Trophoblast cell (in vitro differentiated cells and primary cell): Measurements from ENCODE around the gene ACO1.

ENCODE experiments used
- DNase-seq, 2 donors: peaks; one replicate each; pipeline ENCODE4 v3.0.0-alpha.2; 2016
- H2AFZ ChIP-seq: 2 replicates; pipeline ENCODE4 v1.6.1; 2013; ENCODE audit warnings: low read length, moderate library complexity, mild to moderate bottlenecking; ENCODE audit not compliant: insufficient read depth, poor library complexity
- H2AK5ac ChIP-seq: 2 replicates; pipeline ENCODE4 v1.6.1; 2013; ENCODE audit warnings: mild to moderate bottlenecking, low read length
- H2BK120ac ChIP-seq: 2 replicates; pipeline ENCODE4 v1.6.1; 2013; ENCODE audit warnings: low read length, mild to moderate bottlenecking, moderate library complexity; ENCODE audit not compliant: insufficient read depth, poor library complexity
- H2BK12ac ChIP-seq: 2 replicates; pipeline ENCODE4 v1.6.1; 2013; ENCODE audit warnings: mild to moderate bottlenecking, low read length, moderate library complexity
- H2BK5ac ChIP-seq: 2 replicates; pipeline ENCODE4 v1.6.1; 2013; ENCODE audit warnings: low read length, low read depth, moderate library complexity, mild to moderate bottlenecking; ENCODE audit not compliant: poor library complexity
- H3K14ac ChIP-seq: 2 replicates; pipeline ENCODE4 v1.6.1; 2013; ENCODE audit warnings: mild to moderate bottlenecking, low read length
- H3K18ac ChIP-seq: 2 replicates; pipeline ENCODE4 v1.6.1; 2013; ENCODE audit warnings: mild to moderate bottlenecking, low read length
- H3K23ac ChIP-seq: 2 replicates; pipeline ENCODE4 v1.6.1; 2013; ENCODE audit warnings: low read length
- H3K27ac ChIP-seq: 2 replicates; pipeline ENCODE4 v1.5.1; 2013; ENCODE audit warnings: low read depth, mild to moderate bottlenecking, inconsistent platforms, low read length, moderate library complexity
- H3K27me3 ChIP-seq: 2 replicates; pipeline ENCODE4 v1.6.1; 2013; ENCODE audit warnings: inconsistent platforms, mild to moderate bottlenecking, low read length, moderate library complexity; ENCODE audit not compliant: insufficient read depth
- H3K36me3 ChIP-seq, 2 experiments: 1 replicate in 1 of 2; 2 replicates in 1 of 2; pipeline ENCODE4 v1.6.1; 2013; ENCODE audit warnings: low read length in 2 of 2, mild to moderate bottlenecking in 2 of 2, moderate library complexity in 1 of 2; ENCODE audit not compliant: insufficient read depth in 2 of 2, control insufficient read depth in 1 of 2
- H3K4ac ChIP-seq: 2 replicates; pipeline ENCODE4 v1.6.1; 2013; ENCODE audit warnings: low read depth, mild to moderate bottlenecking, low read length, moderate library complexity
- H3K4me1 ChIP-seq, 2 experiments: 1 replicate in 1 of 2; 2 replicates in 1 of 2; pipeline ENCODE4 v1.6.1; 2013; ENCODE audit warnings: low read length in 2 of 2, mild to moderate bottlenecking in 2 of 2, moderate library complexity in 1 of 2; ENCODE audit not compliant: insufficient read depth in 2 of 2, control insufficient read depth in 1 of 2
- H3K4me2 ChIP-seq: 2 replicates; pipeline ENCODE4 v1.6.1; 2013; ENCODE audit warnings: inconsistent platforms, mild to moderate bottlenecking, low read length, moderate library complexity
- H3K4me3 ChIP-seq: 2 replicates; pipeline ENCODE4 v1.5.1; 2013; ENCODE audit warnings: mild to moderate bottlenecking, low read depth, low read length, inconsistent platforms
- H3K79me1 ChIP-seq: one replicate; pipeline ENCODE4 v1.6.1; 2013; ENCODE audit warnings: low read length
- H3K79me2 ChIP-seq: 2 replicates; pipeline ENCODE4 v1.6.1; 2013; ENCODE audit warnings: low read length, mild to moderate bottlenecking; ENCODE audit not compliant: control insufficient read depth, insufficient read depth, poor library complexity
- H3K9ac ChIP-seq: 2 replicates; pipeline ENCODE4 v1.6.1; 2013; ENCODE audit warnings: mild to moderate bottlenecking, low read length
- H3K9me3 ChIP-seq: 2 replicates; pipeline ENCODE4 v1.6.1; 2013; ENCODE audit warnings: low read depth, mild to moderate bottlenecking, control low read depth, inconsistent platforms, low read length; ENCODE audit not compliant: insufficient read depth
- H4K12ac ChIP-seq: 2 replicates; pipeline ENCODE4 v1.6.1; 2013; ENCODE audit warnings: low read depth, mild to moderate bottlenecking, low read length, moderate library complexity
- H4K8ac ChIP-seq: 2 replicates; pipeline ENCODE4 v1.6.1; 2013; ENCODE audit warnings: low read depth, mild to moderate bottlenecking, low read length, moderate library complexity
- H4K91ac ChIP-seq: one replicate; pipeline ENCODE4 v1.6.1; 2013; ENCODE audit warnings: low read depth, mild to moderate bottlenecking, low read length, moderate library complexity
- WGBS: extraction: QIAGEN DNeasy Blood & Tissue Kit; methylation state at CpG from one replicate; pipeline ENCODE4 v1.1.7; 2013; ENCODE audit warnings: missing lambda C conversion rate; ENCODE audit not compliant: insufficient read length, insufficient coverage; ENCODE audit errors: extremely low coverage; 5-methylcytosine and 5-hydroxymethylcytosine counted together

ACO1 gene

DNA sequence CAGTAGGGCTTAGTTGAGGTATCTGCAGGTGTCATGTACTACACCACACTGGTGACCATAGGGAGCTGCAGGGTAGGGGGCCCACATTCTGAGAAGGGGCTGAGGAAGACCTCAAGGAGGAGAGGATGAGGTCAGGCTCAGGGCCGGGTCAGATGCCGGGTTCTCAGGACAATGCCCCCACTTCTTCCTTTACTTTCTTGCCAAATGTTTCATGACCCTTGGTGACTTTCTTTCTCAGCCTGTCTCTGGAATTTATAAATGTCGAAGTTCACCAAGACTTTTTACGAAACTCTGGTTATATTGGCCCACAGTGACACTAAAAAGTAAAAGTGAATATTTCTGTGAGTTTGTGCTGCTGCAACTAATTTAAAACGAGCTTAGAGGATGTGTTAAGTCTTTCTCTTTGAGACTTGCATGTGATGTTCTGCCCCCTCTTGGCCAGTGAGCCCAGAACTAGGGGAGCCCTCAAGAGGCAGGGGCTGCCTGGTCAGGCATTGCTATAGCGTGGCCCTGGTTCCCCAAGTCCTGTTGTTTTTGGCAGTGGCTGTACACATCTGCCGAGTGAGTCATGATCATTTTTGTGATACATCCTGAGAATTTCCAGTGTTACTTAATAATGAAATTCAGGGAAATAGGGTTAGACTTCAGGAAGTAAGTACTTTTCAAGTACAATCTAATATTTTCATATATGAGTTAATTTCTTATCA lies 11.2 kb downstream of the ACO1 start:
- no CpG with 5 or more reads among the region's 7 CpGs for WGBS
- H2AK5ac ChIP-seq: no peak overlapping the region
- H3K18ac ChIP-seq: no peak overlapping the region
- no peak overlapping the region for H3K27ac ChIP-seq
- H3K36me3 ChIP-seq: no peaks in the 10 kb centered on the region
- no peak overlapping the region for H4K12ac ChIP-seq
- no peak overlapping the region for H3K9ac ChIP-seq
- H4K8ac ChIP-seq: no peak overlapping the region
- no peak overlapping the region for H2BK120ac ChIP-seq
- peaks cover 0 to 2% of the 10 kb centered on the region in 2 experiments for H3K4me1 ChIP-seq
- H3K27me3 ChIP-seq: no peaks in the 10 kb centered on the region
- no peak overlapping the region for H3K23ac ChIP-seq
- peaks cover 4% of the 10 kb centered on the region for H3K9me3 ChIP-seq
- no peak overlapping the region for H4K91ac ChIP-seq
- no peaks in the 10 kb centered on the region for H3K79me1 ChIP-seq
- no peak overlapping the region for H3K4me3 ChIP-seq
- H2AFZ ChIP-seq: no peak overlapping the region
- H3K4ac ChIP-seq: no peak overlapping the region
- no peak overlapping the region for H3K4me2 ChIP-seq
- peak in 1 of 2 donors; percentile 46 for DNase-seq
- H2BK5ac ChIP-seq: no peak overlapping the region
- no peak overlapping the region for H3K14ac ChIP-seq
- H2BK12ac ChIP-seq: no peak overlapping the region
- H3K79me2 ChIP-seq: no peaks in the 10 kb centered on the region

DNA sequence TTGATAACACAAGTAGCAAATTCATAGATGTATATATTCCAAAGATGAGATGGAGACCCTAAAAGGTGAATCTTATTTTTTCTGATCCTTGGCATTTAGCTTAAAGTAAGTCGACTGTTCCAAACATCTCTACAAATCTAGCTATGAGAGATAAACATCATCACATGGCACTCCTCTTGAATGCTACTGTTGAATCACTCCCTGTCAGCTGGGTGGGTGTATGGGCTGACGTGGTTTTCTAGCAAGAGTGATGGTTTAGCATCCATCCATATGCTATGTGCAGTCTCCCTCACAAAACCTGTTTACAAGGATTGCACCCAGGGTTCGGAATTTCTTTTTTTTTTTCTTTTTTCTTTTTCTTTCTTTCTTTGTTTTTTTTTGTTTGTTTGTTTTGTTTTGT lies 13.8 kb downstream of the ACO1 start:
- Histone ChIP-seq H2BK12ac (no peak overlapping the region), H4K12ac (no peak overlapping the region), H2AFZ (no peak overlapping the region), H3K27ac (no peak overlapping the region), H3K79me2 (no peaks in the 10 kb centered on the region), H3K4me3 (no peak overlapping the region), H2AK5ac (no peak overlapping the region), H3K36me3 (no peaks in the 10 kb centered on the region), H4K8ac (no peak overlapping the region), H3K9ac (no peak overlapping the region), H2BK120ac (no peak overlapping the region), H3K79me1 (no peaks in the 10 kb centered on the region), H3K18ac (no peak overlapping the region), H3K9me3 (no peaks in the 10 kb centered on the region), H3K27me3 (no peaks in the 10 kb centered on the region), H4K91ac (no peak overlapping the region), H3K4me1 (peaks cover 0 to 6% of the 10 kb centered on the region in 2 experiments), H3K4me2 (no peak overlapping the region), H3K14ac (no peak overlapping the region), H3K4ac (no peak overlapping the region), H3K23ac (no peak overlapping the region), H2BK5ac (no peak overlapping the region)
- peak in 1 of 2 donors; percentile 42 for DNase-seq
- WGBS: no CpG with 5 or more reads among the region's 3 CpGs

DNA sequence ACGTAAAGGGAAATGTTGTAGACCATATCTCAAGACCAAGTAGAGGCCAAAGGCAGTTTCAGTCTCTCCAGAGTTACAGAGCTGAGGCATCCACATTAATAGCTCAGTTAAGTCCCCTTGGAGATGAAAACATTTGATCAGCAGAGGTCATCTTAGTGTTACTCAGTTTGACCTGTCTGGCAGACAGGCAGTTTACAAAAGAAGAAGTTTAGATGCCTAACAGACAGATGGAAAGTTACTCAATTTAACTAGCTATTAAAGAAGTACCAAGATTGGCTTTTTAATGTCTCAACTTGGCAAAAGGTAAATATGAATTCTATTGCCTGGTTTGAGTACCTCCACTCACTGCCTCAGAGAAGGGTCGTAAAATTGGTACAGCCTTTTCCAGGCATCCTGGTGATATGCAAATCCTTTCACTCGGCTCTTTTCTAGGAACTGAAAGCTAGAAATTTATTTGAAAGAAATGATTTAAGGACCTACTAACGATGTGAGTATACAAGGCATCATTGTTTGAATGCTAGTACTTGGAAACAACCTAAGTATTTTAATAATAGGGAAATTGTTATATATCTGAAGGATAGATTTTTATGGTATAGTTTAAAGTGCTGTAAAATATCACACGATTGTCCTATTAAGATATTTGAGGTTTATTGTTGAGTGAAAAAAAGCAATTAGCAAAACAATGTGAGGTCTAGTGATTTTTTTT lies 14.8 kb downstream of the ACO1 start:
- DNase-seq: no peak
- WGBS: no CpG with 5 or more reads among the region's 5 CpGs
- no peaks in the 10 kb centered on the region for H3K27me3 ChIP-seq
- H3K4me2 ChIP-seq: no peak overlapping the region
- no peaks in the 10 kb centered on the region for H3K36me3 ChIP-seq
- H2BK12ac ChIP-seq: no peak overlapping the region
- H3K4ac ChIP-seq: no peak overlapping the region
- H4K12ac ChIP-seq: no peak overlapping the region
- H2AFZ ChIP-seq: no peak overlapping the region
- no peak overlapping the region for H3K4me3 ChIP-seq
- H3K9ac ChIP-seq: no peak overlapping the region
- no peak overlapping the region for H3K18ac ChIP-seq
- H3K4me1 ChIP-seq: peaks cover 0 to 6% of the 10 kb centered on the region in 2 experiments
- no peaks in the 10 kb centered on the region for H3K9me3 ChIP-seq
- H3K27ac ChIP-seq: no peak overlapping the region
- no peak overlapping the region for H2AK5ac ChIP-seq
- H3K14ac ChIP-seq: no peak overlapping the region
- no peak overlapping the region for H3K23ac ChIP-seq
- no peaks in the 10 kb centered on the region for H3K79me2 ChIP-seq
- H4K91ac ChIP-seq: no peak overlapping the region
- H2BK5ac ChIP-seq: no peak overlapping the region
- H4K8ac ChIP-seq: no peak overlapping the region
- no peaks in the 10 kb centered on the region for H3K79me1 ChIP-seq
- H2BK120ac ChIP-seq: no peak overlapping the region

DNA sequence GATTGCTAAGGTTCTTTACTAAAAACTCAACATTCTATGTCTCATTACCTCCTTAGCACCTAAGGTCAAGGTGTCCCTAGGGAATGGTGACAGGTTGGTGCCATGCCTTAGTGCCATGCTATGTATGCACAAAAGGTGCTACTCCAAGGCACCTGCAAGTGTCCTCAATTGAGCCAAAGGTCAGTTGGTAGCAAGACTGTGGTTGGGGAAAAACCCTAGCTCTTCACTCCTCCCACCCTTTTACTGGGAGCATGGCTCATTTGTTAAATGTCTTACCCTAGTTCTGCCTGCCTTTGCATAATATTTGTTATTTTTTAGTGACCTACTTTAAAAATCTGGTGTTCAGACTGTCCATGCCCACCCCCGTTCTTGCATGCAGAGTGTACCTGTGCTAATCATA lies 17.0 kb downstream of the ACO1 start:
- Histone ChIP-seq H3K9ac (no peak overlapping the region), H4K8ac (no peak overlapping the region), H3K4ac (no peak overlapping the region), H4K12ac (no peak overlapping the region), H3K14ac (no peak overlapping the region), H3K4me2 (no peak overlapping the region), H2BK120ac (no peak overlapping the region), H3K9me3 (no peaks in the 10 kb centered on the region), H3K27me3 (no peaks in the 10 kb centered on the region), H2BK12ac (no peak overlapping the region), H2AFZ (no peak overlapping the region), H4K91ac (no peak overlapping the region), H3K4me1 (peaks cover 0 to 6% of the 10 kb centered on the region in 2 experiments), H3K27ac (no peak overlapping the region), H2BK5ac (no peak overlapping the region), H3K36me3 (no peaks in the 10 kb centered on the region), H3K4me3 (no peak overlapping the region), H3K79me2 (no peaks in the 10 kb centered on the region), H3K23ac (peak overlapping the region; percentile 69), H2AK5ac (no peak overlapping the region), H3K18ac (no peak overlapping the region), H3K79me1 (no peaks in the 10 kb centered on the region)
- no peak for DNase-seq
- no CpG with 5 or more reads among the region's 1 CpG for WGBS
